Sigmoid colon (tissue), 4 donors: ENCODE data around the gene TMEM219.

Experiments used
- CTCF ChIP-seq, 4 experiments: fragments of 450-650 bp in 3 of 4; fragments of 200-600 bp in 1 of 4; IDR thresholded peaks; one replicate each; pipeline ENCODE4 v1.5.1; 2016 to 2019; ENCODE audit warnings: antibody characterized with exemption in 4 of 4, mild to moderate bottlenecking in 3 of 4, moderate library complexity in 2 of 4
- EP300 ChIP-seq, 4 donors: sonication (generic); formaldehyde crosslinking; IDR thresholded peaks; one replicate each; pipeline ENCODE4 v1.6.1; 2017; ENCODE audit warnings: antibody characterized with exemption in 4 of 4
- POLR2A ChIP-seq, 2 donors: fragments of 450-650 bp; IDR thresholded peaks; one replicate each; pipeline ENCODE4 v1.6.1; 2016; ENCODE audit warnings: antibody characterized with exemption in 2 of 2, mild to moderate bottlenecking in 2 of 2, moderate library complexity in 2 of 2
- POLR2AphosphoS5 ChIP-seq, 4 donors: sonication (generic); formaldehyde crosslinking; IDR thresholded peaks; one replicate each; pipeline ENCODE4 v1.6.1; 2017; ENCODE audit warnings: antibody characterized with exemption in 4 of 4

- no peak for TF ChIP-seq CTCF (IDR thresholded peaks at IDR 0.05)
- TF ChIP-seq POLR2A (IDR thresholded peaks at IDR 0.05) = no peak
- TF ChIP-seq POLR2AphosphoS5 (IDR thresholded peaks at IDR 0.05) = no peak
- TF ChIP-seq EP300 (IDR thresholded peaks at IDR 0.05) = no peak
Measured at GRCh38 chr16:29987371-29988085, 25.6 kb downstream of the TMEM219 start.
